ENCODE measurements around the gene ZBTB32.

Gene ZBTB32

GRCh38 chr19:35753634-35754369, 49.4 kb downstream of the ZBTB32 start:
- DNase-seq, result no peak

- no peak for DNase-seq
Observed at GRCh38 chr19:35754370-35755130, 50.2 kb downstream of the ZBTB32 start.

GRCh38 chr19:35755131-35755549, 50.8 kb downstream of the ZBTB32 start:
- DNase-seq, result no peak

- DNase-seq, result no peak
Observed at GRCh38 chr19:35755550-35756376, 51.4 kb downstream of the ZBTB32 start.

- no peak for DNase-seq
Observed at GRCh38 chr19:35756377-35757230, 52.2 kb downstream of the ZBTB32 start, which contains the start of gene HSPB6. Gene HSPB6, minus strand, starts transcription at chr19:35757029. Its CDS starts 21 bp downstream, at chr19:35757008.

DNA sequence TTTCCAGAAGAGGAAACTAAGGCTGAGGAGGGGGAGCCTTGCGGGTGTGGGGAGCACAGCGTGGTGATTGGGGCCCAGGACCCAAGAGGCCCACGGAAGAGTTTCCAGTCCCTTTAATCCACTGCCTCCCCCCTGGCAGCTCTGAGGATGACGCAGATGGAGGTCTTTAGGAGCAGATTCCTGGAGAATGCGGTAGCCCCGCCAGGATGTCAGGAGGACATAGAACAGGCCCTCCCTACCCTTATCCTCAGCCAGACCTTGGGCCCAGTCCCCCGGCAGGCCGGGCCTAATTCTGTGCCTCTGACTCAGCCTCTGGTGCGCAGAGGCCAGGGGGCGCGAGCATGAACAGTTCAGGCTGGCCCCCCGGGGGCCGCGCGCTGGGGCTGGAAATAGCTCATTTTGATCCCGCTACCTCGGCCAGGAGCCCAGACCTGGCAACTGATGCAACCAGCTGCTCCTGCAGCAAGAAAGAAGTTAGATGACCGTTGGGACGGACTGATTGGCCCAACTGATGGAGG, 52.9 kb downstream of the ZBTB32 start:
- DNase-seq, result peak; percentile 46

- peak; percentile 99 for DNase-seq
Observed at GRCh38 chr19:35757749-35758608, 53.6 kb downstream of the ZBTB32 start, which contains the start of gene PROSER3. Gene PROSER3, plus strand, starts transcription at chr19:35758176. Its CDS starts 40 bp downstream, at chr19:35758216.

GRCh38 chr19:35759697-35760096, 55.3 kb downstream of the ZBTB32 start:
- no peak for DNase-seq

- no peak for DNase-seq
Observed at GRCh38 chr19:35760711-35761349, 56.5 kb downstream of the ZBTB32 start.

DNA sequence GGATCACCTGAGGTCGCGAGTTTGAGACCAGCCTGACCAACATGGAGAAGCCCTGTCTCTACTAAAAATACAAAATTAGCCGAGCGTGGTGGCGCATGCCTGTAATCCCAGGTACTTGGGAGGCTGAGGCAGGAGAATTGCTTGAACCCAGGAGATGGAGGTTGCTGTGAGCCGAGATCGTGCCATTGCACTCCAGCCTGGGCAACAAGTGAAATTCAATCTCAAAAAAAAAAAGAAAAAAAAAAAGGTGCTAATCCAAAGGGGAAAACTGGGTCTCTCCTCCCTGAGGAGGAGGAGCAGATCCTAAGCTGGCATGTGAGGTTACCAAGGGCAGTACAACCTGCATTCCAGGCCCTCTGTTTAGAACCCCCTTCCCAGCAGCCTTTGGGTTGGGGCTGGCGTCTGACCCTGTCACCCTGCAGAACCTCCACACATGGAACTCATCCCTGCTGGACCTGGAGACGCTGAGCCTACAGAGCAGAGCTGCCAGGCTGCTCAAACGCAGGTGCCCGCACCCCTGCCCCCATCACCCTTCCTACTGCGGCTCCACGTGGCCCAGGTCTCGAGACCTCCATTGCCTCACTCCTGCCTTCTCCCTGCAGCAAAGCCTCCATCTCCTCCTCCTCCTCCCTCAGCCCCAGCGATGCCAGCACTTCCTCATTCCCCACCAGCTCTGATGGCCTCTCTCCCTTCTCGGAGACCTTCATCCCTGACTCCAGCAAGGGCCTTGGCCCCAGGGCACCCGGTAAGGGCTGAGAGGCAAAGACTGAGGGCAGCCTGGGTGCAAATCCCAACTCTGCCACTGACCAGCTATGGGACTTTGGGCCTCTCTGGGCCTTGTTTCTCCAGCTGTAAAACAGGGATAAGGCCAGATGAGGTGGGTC, 60.3 kb downstream of the ZBTB32 start:
- DNase-seq, result no peak

All from NCI-H1694 treated with DMSO at 0.1 percent for 48 hours (cell line).